Vagina (tissue), 2 donors: ENCODE data around the gene COTL1.

Source experiments
- POLR2A ChIP-seq, 2 donors: fragments of 450-650 bp; IDR thresholded peaks; one replicate each; pipeline ENCODE4 v1.6.1; 2017; ENCODE audit warnings: antibody characterized with exemption in 2 of 2, mild to moderate bottlenecking in 2 of 2, moderate library complexity in 2 of 2
- POLR2AphosphoS5 ChIP-seq, 2 donors: sonication (generic); formaldehyde crosslinking; IDR thresholded peaks; one replicate each; pipeline ENCODE4 v1.9.0; 2017; ENCODE audit warnings: antibody characterized with exemption in 2 of 2, mild to moderate bottlenecking in 2 of 2, low read depth in 1 of 2; ENCODE audit not compliant: insufficient read depth in 1 of 2
- TF ChIP-seq, protein P1 (sequence below), 3 experiments: fragments of 450-650 bp in 2 of 3; fragments of 200-600 bp in 1 of 3; sonication (generic) in 1 of 3; IDR thresholded peaks; one replicate each; pipeline ENCODE4 v1.5.1; 2017 to 2019; ENCODE audit warnings: antibody characterized with exemption in 3 of 3, mild to moderate bottlenecking in 2 of 3, moderate library complexity in 2 of 3

- TF ChIP-seq POLR2AphosphoS5 (IDR thresholded peaks at IDR 0.05; ENCODE audit: insufficient read depth in 1 of 2, low read depth in 1 of 2) (no peak), POLR2A (IDR thresholded peaks at IDR 0.05) (no peak)
- TF ChIP-seq, protein P1, sequence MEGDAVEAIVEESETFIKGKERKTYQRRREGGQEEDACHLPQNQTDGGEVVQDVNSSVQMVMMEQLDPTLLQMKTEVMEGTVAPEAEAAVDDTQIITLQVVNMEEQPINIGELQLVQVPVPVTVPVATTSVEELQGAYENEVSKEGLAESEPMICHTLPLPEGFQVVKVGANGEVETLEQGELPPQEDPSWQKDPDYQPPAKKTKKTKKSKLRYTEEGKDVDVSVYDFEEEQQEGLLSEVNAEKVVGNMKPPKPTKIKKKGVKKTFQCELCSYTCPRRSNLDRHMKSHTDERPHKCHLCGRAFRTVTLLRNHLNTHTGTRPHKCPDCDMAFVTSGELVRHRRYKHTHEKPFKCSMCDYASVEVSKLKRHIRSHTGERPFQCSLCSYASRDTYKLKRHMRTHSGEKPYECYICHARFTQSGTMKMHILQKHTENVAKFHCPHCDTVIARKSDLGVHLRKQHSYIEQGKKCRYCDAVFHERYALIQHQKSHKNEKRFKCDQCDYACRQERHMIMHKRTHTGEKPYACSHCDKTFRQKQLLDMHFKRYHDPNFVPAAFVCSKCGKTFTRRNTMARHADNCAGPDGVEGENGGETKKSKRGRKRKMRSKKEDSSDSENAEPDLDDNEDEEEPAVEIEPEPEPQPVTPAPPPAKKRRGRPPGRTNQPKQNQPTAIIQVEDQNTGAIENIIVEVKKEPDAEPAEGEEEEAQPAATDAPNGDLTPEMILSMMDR (IDR thresholded peaks at IDR 0.05), result no peak
Measured at GRCh38 chr16:84529607-84530006, 88.3 kb downstream of the COTL1 start.
